GM23338 (cell line): ENCODE measurements around the gene BEST4.

Experiments used
- CREB1 ChIP-seq: fragments of 250-450 bp; sonication (Bioruptor Pico); IDR thresholded peaks from 2 replicates; pipeline ENCODE4 v1.5.0; 2020; ENCODE audit warnings: low read depth, mild to moderate bottlenecking, moderate library complexity
- ETS1 ChIP-seq: IDR thresholded peaks from 2 replicates; pipeline ENCODE4 v1.6.1; 2016; ENCODE audit warnings: antibody characterized with exemption
- EZH2 ChIP-seq: fragments of 200-600 bp; sonication (generic); IDR thresholded peaks from one replicate; pipeline ENCODE4 v1.8.0; 2017; ENCODE audit warnings: antibody characterized with exemption, mild to moderate bottlenecking, low read depth; ENCODE audit not compliant: unreplicated experiment
- EZH2phosphoT487 ChIP-seq: fragments of 200-600 bp; sonication (generic); IDR thresholded peaks from one replicate; pipeline ENCODE4 v1.8.1; 2018; ENCODE audit warnings: antibody characterized with exemption; ENCODE audit not compliant: unreplicated experiment
- JUNB ChIP-seq: IDR thresholded peaks from one replicate; pipeline ENCODE4 v1.6.1; 2016; ENCODE audit warnings: antibody characterized with exemption; ENCODE audit not compliant: unreplicated experiment
- NANOG ChIP-seq: IDR thresholded peaks from 2 replicates; pipeline ENCODE4 v1.6.1; 2016; ENCODE audit warnings: antibody characterized with exemption, borderline replicate concordance
- POLR2AphosphoS5 ChIP-seq: IDR thresholded peaks from 2 replicates; pipeline ENCODE4 v1.6.1; 2016; ENCODE audit warnings: antibody characterized with exemption, low read depth
- REST ChIP-seq: IDR thresholded peaks from one replicate; pipeline ENCODE4 v1.6.1; 2018; ENCODE audit warnings: antibody characterized with exemption; ENCODE audit not compliant: unreplicated experiment
- STAT1 ChIP-seq: IDR thresholded peaks from one replicate; pipeline ENCODE4 v1.6.1; 2016; ENCODE audit warnings: antibody characterized with exemption; ENCODE audit not compliant: unreplicated experiment
- TF ChIP-seq, protein P1 (sequence below), 2 experiments: fragments of 200-600 bp in 1 of 2; sonication (generic) in 1 of 2; conservative IDR thresholded peaks; 2 replicates each; pipeline versions ENCODE4 v1.5.1 to v1.6.1; 2016 to 2017; ENCODE audit warnings: antibody characterized with exemption in 2 of 2, low read depth in 2 of 2, mild to moderate bottlenecking in 2 of 2, moderate library complexity in 1 of 2
- TF ChIP-seq, protein P2 (sequence below): fragments of 250-450 bp; sonication (Bioruptor Pico); IDR thresholded peaks from 2 replicates; pipeline ENCODE4 v1.5.0; 2020; ENCODE audit warnings: mild to moderate bottlenecking, moderate library complexity

DNA sequence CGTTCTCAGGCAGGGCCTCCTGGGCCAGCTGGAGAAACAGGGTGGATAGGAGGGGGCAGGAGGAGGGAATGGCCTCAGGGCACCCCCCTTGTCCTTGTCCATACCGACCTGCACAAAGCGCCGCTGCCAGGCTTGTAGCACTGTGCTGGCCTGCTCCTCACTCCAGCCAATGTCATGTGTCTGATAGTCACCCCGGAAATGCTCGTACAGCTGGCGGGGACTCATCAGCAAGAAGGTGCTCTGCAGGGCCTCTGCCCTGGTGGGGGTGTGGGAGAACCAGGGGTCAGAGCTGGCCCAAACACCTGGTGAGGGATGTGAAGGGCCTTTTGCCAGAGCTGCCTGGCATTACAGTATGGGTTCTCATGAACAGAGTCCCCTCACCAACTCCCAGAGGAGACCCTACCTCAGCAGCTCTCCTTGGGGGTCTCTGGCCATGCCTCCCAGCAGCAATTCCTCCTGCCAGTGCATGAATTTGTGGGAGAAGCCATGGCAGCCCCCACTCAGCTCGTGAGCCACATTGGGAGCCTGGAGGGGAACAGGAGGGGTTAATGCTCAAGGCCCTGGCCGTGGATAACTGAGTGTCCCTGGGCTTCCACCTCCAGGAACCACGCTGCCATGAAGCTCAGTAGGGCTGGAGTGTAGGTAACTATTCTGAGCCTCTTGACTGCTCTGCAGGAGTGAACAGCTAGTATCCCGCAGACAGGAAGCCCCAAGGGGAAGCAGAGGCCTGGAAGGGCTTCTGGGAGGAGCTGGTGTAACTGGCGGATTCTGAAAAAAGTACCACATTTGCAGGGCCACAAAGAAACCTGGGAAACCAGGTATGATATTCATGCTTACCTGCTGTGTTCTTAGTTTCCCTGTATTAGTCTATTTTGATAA lies 41.8 kb upstream of the BEST4 start:
- TF ChIP-seq, protein P1, sequence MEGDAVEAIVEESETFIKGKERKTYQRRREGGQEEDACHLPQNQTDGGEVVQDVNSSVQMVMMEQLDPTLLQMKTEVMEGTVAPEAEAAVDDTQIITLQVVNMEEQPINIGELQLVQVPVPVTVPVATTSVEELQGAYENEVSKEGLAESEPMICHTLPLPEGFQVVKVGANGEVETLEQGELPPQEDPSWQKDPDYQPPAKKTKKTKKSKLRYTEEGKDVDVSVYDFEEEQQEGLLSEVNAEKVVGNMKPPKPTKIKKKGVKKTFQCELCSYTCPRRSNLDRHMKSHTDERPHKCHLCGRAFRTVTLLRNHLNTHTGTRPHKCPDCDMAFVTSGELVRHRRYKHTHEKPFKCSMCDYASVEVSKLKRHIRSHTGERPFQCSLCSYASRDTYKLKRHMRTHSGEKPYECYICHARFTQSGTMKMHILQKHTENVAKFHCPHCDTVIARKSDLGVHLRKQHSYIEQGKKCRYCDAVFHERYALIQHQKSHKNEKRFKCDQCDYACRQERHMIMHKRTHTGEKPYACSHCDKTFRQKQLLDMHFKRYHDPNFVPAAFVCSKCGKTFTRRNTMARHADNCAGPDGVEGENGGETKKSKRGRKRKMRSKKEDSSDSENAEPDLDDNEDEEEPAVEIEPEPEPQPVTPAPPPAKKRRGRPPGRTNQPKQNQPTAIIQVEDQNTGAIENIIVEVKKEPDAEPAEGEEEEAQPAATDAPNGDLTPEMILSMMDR (conservative IDR thresholded peaks at IDR 0.05; ENCODE audit: low read depth in 2 of 2), result no peak
- TF ChIP-seq ETS1 (no peak), REST (no peak), EZH2phosphoT487 (no peak), JUNB (no peak), EZH2 (no peak), POLR2AphosphoS5 (no peak), STAT1 (no peak), CREB1 (CRISPR knock-in tag) (no peak), NANOG (no peak)
- TF ChIP-seq, protein P2, sequence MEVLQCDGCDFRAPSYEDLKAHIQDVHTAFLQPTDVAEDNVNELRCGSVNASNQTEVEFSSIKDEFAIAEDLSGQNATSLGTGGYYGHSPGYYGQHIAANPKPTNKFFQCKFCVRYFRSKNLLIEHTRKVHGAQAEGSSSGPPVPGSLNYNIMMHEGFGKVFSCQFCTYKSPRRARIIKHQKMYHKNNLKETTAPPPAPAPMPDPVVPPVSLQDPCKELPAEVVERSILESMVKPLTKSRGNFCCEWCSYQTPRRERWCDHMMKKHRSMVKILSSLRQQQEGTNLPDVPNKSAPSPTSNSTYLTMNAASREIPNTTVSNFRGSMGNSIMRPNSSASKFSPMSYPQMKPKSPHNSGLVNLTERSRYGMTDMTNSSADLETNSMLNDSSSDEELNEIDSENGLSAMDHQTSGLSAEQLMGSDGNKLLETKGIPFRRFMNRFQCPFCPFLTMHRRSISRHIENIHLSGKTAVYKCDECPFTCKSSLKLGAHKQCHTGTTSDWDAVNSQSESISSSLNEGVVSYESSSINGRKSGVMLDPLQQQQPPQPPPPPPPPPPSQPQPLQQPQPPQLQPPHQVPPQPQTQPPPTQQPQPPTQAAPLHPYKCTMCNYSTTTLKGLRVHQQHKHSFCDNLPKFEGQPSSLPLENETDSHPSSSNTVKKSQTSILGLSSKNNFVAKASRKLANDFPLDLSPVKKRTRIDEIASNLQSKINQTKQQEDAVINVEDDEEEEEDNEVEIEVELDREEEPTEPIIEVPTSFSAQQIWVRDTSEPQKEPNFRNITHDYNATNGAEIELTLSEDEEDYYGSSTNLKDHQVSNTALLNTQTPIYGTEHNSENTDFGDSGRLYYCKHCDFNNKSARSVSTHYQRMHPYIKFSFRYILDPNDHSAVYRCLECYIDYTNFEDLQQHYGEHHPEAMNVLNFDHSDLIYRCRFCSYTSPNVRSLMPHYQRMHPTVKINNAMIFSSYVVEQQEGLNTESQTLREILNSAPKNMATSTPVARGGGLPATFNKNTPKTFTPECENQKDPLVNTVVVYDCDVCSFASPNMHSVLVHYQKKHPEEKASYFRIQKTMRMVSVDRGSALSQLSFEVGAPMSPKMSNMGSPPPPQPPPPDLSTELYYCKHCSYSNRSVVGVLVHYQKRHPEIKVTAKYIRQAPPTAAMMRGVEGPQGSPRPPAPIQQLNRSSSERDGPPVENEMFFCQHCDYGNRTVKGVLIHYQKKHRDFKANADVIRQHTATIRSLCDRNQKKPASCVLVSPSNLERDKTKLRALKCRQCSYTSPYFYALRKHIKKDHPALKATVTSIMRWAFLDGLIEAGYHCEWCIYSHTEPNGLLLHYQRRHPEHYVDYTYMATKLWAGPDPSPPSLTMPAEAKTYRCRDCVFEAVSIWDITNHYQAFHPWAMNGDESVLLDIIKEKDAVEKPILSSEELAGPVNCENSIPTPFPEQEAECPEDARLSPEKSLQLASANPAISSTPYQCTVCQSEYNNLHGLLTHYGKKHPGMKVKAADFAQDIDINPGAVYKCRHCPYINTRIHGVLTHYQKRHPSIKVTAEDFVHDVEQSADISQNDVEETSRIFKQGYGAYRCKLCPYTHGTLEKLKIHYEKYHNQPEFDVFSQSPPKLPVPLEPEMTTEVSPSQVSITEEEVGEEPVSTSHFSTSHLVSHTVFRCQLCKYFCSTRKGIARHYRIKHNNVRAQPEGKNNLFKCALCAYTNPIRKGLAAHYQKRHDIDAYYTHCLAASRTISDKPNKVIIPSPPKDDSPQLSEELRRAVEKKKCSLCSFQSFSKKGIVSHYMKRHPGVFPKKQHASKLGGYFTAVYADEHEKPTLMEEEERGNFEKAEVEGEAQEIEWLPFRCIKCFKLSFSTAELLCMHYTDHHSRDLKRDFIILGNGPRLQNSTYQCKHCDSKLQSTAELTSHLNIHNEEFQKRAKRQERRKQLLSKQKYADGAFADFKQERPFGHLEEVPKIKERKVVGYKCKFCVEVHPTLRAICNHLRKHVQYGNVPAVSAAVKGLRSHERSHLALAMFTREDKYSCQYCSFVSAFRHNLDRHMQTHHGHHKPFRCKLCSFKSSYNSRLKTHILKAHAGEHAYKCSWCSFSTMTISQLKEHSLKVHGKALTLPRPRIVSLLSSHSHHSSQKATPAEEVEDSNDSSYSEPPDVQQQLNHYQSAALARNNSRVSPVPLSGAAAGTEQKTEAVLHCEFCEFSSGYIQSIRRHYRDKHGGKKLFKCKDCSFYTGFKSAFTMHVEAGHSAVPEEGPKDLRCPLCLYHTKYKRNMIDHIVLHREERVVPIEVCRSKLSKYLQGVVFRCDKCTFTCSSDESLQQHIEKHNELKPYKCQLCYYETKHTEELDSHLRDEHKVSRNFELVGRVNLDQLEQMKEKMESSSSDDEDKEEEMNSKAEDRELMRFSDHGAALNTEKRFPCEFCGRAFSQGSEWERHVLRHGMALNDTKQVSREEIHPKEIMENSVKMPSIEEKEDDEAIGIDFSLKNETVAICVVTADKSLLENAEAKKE (CRISPR knock-in tag), result no peak
